Aortic smooth muscle cell (primary cell): Measurements from ENCODE around the gene TMEM92. TPM values are rescaled to one million over a fixed set of nuclear protein-coding genes. Genes with fewer than 3 reads are reported as not detected.

ENCODE experiments used
- total RNA-seq: library from RNA; depleted of rRNA; stranded (reverse); fragments of >200 nt; gene quantifications from 2 replicates; pipeline ENCODE4 v1.2.3, GENCODE V29; 2014

Gene TMEM92
- total RNA-seq: not detected in 2 replicates

DNA sequence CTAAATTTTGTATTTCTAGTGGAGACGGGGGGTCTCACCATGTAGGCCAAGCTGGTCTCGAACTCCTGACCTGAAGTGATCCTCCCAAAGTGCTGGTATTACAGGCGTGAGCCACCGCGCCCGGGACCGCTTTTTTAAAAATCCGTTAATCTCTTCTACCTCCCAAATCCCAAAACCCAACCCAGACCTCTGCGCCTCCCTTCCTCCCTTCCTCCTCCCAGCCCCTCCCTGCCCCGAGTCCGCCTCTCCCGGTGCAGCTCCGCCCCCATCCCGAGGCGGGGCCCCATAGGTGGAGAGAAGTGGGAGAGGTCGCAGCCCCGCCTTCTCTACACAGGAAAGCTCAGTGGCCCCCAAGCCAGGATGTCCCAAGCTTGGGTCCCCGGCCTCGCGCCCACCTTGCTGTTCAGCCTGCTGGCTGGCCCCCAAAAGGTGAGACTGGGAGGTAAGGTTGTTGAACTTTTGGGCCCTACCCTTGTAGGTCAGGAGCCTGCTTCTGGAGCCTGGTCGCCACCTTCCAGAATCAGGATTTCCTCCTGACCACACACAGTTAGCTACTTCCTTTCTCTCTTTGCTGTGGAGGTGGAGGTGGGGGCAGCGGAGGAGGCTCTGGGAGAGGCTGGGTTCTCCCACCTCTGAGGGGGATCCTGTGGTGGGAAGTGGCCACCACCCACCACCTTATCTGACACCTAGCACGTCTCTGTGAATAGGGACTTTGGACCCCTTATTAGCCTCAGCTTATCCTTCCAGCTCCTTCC is at the start of gene TMEM92:
TMEM92 (plus strand) TSS at position 325 of the 755 bp plus-strand sequence; CDS start at position 361, 36 bp downstream.

Other genes with a start within 250 kb of the TMEM92 start
- gene ITGA3, start 218.4 kb upstream of the TMEM92 start, total RNA-seq: 370 and 392 TPM in 2 replicates
- gene PDK2, start 179.1 kb upstream of the TMEM92 start, total RNA-seq: 24.6 and 25.9 TPM in 2 replicates
- gene SAMD14, start 144.3 kb upstream of the TMEM92 start, total RNA-seq: 0.53 and 1.3 TPM in 2 replicates
- 52.9 and 55.1 TPM in 2 replicates for gene PPP1R9B, start 123.8 kb upstream of the TMEM92 start, total RNA-seq
- gene SGCA, start 108.5 kb upstream of the TMEM92 start, total RNA-seq: 11.2 and 14.0 TPM in 2 replicates
- gene COL1A1, start 72.8 kb upstream of the TMEM92 start, total RNA-seq: 275 and 507 TPM in 2 replicates
- 48.9 and 61.4 TPM in 2 replicates for gene XYLT2, start 71.7 kb downstream of the TMEM92 start, total RNA-seq
- 58.3 and 65.5 TPM in 2 replicates for gene MRPL27, start 98.7 kb downstream of the TMEM92 start, total RNA-seq
- 5.0 and 9.2 TPM in 2 replicates for gene EME1, start 98.8 kb downstream of the TMEM92 start, total RNA-seq
- 133 and 169 TPM in 2 replicates for gene LRRC59, start 123.1 kb downstream of the TMEM92 start, total RNA-seq
- gene ACSF2, start 151.8 kb downstream of the TMEM92 start, total RNA-seq: 10.2 and 14.9 TPM in 2 replicates
- not detected in 2 replicates for gene CHAD, start 194.4 kb downstream of the TMEM92 start, total RNA-seq
- 15.7 and 18.5 TPM in 2 replicates for gene RSAD1, start 204.4 kb downstream of the TMEM92 start, total RNA-seq
- 1.7 and 2.4 TPM in 2 replicates for gene MYCBPAP, start 234.0 kb downstream of the TMEM92 start, total RNA-seq